ENCODE data around the gene GZMH. TPM values are rescaled to one million over a fixed set of nuclear protein-coding genes. Genes with fewer than 3 reads are reported as not detected.

The GZMH gene
- total and polyA plus RNA-seq, 2 of the 4 experiments (the other 2 are of a cell fraction) = not detected

GRCh38 chr14:24630872-24631477, 21.5 kb upstream of the GZMH start:
- Histone ChIP-seq H3K36me3 (ENCODE audit: control insufficient read depth, insufficient read depth, low read length) (no peaks in the 10 kb centered on the region), H3K27ac (ENCODE audit: insufficient read depth, low read length) (no peak overlapping the region), H2AFZ (replicated peaks; ENCODE audit: low read length, poor library complexity) (no peak overlapping the region), H4K20me1 (ENCODE audit: insufficient read depth, low read length) (no peaks in the 10 kb centered on the region), H3K23ac (ENCODE audit: low read depth, low read length) (no peak overlapping the region), H2BK20ac (ENCODE audit: low read depth, low read length) (no peak overlapping the region), H3K79me1 (ENCODE audit: low read depth in 1 of 2, low read length in 2 of 2) (no peaks in the 10 kb centered on the region), H4K5ac (ENCODE audit: low read depth, low read length) (no peak overlapping the region), H4K8ac (ENCODE audit: low read depth in 2 of 2, low read length in 2 of 2) (no peak overlapping the region), H3K27me3 (ENCODE audit: control insufficient read depth, insufficient read depth, low read length) (no peaks in the 10 kb centered on the region), H2AK9ac (replicated peaks; ENCODE audit: low read depth, low read length, poor library complexity) (no peak overlapping the region), H3K56ac (ENCODE audit: extremely low read depth, insufficient read depth, low read length) (no peak overlapping the region), H3K9me3 (ENCODE audit: control insufficient read depth, insufficient read depth, low read length) (no peaks in the 10 kb centered on the region), H3K4me3 (ENCODE audit: insufficient read depth, low read depth, low read length) (no peak overlapping the region), H3K4me2 (ENCODE audit: low read depth, low read length) (no peak overlapping the region), H3K18ac (ENCODE audit: low read depth, low read length) (no peak overlapping the region), H3K4ac (ENCODE audit: low read depth, low read length) (no peak overlapping the region), H2BK5ac (ENCODE audit: low read depth, low read length, poor library complexity, severe bottlenecking) (no peak overlapping the region), H3K9ac (ENCODE audit: low read depth, low read length) (no peak overlapping the region), H2AK5ac (ENCODE audit: low read depth, low read length) (no peak overlapping the region), H3K4me1 (ENCODE audit: control insufficient read depth, insufficient read depth, low read length) (no peaks in the 10 kb centered on the region), H3K9me1 (ENCODE audit: insufficient read depth, low read length) (no peaks in the 10 kb centered on the region), H2BK15ac (ENCODE audit: low read depth, low read length) (no peak overlapping the region), H2BK120ac (ENCODE audit: low read depth, low read length) (no peak overlapping the region), H4K91ac (ENCODE audit: insufficient read depth, low read depth, low read length) (no peak overlapping the region), H3K14ac (replicated peaks; ENCODE audit: low read depth, low read length) (no peak overlapping the region)
- in situ Hi-C loops (cut with MboI; ENCODE audit: low sequenced_read_pairs) = no loop called here
- ChIA-PET POLR2A (ENCODE audit: unreplicated experiment) (no interaction called here), CTCF (no interaction called here)
- TF ChIP-seq BHLHE40 (IDR thresholded peaks at IDR 0.05; ENCODE audit: low read depth, low read length) (no peak), RFX5 (IDR thresholded peaks at IDR 0.05; ENCODE audit: low read depth, low read length) (no peak), MXI1 (IDR thresholded peaks at IDR 0.05; ENCODE audit: borderline replicate concordance, low read depth, low read length) (no peak), CHD1 (IDR thresholded peaks at IDR 0.05; ENCODE audit: low read depth, low read length) (no peak), RCOR1 (IDR thresholded peaks at IDR 0.05; ENCODE audit: insufficient replicate concordance, low read length) (no peak), NFE2L2 (IDR thresholded peaks at IDR 0.05; ENCODE audit: low read depth, low read length) (no peak), RAD21 (IDR thresholded peaks at IDR 0.05; ENCODE audit: low read length) (no peak), CEBPB (IDR thresholded peaks at IDR 0.05; ENCODE audit: low read depth, low read length) (no peak), MAZ (IDR thresholded peaks at IDR 0.05; ENCODE audit: borderline replicate concordance, low read depth, low read length) (no peak), SMC3 (IDR thresholded peaks at IDR 0.05; ENCODE audit: low read depth, low read length) (no peak), POLR2A (IDR thresholded peaks at IDR 0.05; ENCODE audit: low read depth, low read length) (no peak), USF2 (IDR thresholded peaks at IDR 0.05; ENCODE audit: low read depth, low read length) (no peak), MAFK (IDR thresholded peaks at IDR 0.05; ENCODE audit: low read depth, low read length) (no peak), FOS (IDR thresholded peaks at IDR 0.05; ENCODE audit: low read depth, low read length) (no peak)
- TF ChIP-seq, protein P1, sequence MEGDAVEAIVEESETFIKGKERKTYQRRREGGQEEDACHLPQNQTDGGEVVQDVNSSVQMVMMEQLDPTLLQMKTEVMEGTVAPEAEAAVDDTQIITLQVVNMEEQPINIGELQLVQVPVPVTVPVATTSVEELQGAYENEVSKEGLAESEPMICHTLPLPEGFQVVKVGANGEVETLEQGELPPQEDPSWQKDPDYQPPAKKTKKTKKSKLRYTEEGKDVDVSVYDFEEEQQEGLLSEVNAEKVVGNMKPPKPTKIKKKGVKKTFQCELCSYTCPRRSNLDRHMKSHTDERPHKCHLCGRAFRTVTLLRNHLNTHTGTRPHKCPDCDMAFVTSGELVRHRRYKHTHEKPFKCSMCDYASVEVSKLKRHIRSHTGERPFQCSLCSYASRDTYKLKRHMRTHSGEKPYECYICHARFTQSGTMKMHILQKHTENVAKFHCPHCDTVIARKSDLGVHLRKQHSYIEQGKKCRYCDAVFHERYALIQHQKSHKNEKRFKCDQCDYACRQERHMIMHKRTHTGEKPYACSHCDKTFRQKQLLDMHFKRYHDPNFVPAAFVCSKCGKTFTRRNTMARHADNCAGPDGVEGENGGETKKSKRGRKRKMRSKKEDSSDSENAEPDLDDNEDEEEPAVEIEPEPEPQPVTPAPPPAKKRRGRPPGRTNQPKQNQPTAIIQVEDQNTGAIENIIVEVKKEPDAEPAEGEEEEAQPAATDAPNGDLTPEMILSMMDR (conservative IDR thresholded peaks at IDR 0.05; ENCODE audit: low read depth, low read length) = no peak
- TF ChIP-seq, protein P2, sequence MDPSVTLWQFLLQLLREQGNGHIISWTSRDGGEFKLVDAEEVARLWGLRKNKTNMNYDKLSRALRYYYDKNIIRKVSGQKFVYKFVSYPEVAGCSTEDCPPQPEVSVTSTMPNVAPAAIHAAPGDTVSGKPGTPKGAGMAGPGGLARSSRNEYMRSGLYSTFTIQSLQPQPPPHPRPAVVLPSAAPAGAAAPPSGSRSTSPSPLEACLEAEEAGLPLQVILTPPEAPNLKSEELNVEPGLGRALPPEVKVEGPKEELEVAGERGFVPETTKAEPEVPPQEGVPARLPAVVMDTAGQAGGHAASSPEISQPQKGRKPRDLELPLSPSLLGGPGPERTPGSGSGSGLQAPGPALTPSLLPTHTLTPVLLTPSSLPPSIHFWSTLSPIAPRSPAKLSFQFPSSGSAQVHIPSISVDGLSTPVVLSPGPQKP (IDR thresholded peaks at IDR 0.05; ENCODE audit: borderline replicate concordance, low read depth, low read length) = no peak
- dilution Hi-C loops (cut with HindIII; ENCODE audit: low sequenced_read_pairs, unreplicated experiment) = no loop called here
- BruUV-seq (replicated peaks) = no TSS peak
- ATAC-seq (ENCODE audit: low read depth) (peak; percentile 42), DNase-seq (peak; percentile 67)
- intact Hi-C loops (cut with micrococcal nuclease) = no loop called here
- WGBS, 2 experiments (ENCODE audit: extremely low coverage in 2 of 2, insufficient read length in 1 of 2) = 79% methylated on average over 2 of the region's 10 CpGs; no CpG with 5 or more reads in 1 of the 2 experiments

Measured in IMR-90 (cell line).